Cardiac fibroblast (primary cell): Measurements from ENCODE around the gene COL5A2.

Experiments
- DNase-seq, 2 donors: peaks; one replicate each; pipeline versions ENCODE4 v3.0.0 to v3.0.0-alpha.2; 2010; ENCODE audit warnings: low read depth in 2 of 2
- H3K4me3 ChIP-seq, 2 donors: replicated peaks in 1 of 2; 1 replicate in 1 of 2; 2 replicates in 1 of 2; pipeline ENCODE4 v1.5.1; 2011; ENCODE audit warnings: low read depth in 2 of 2, low read length in 2 of 2, mild to moderate bottlenecking in 2 of 2, moderate library complexity in 1 of 2
- TF ChIP-seq, protein P1 (sequence below): IDR thresholded peaks from one replicate; pipeline ENCODE4 v1.5.1; 2011; ENCODE audit warnings: low read depth, mild to moderate bottlenecking, low read length, inconsistent platforms

Gene COL5A2

DNA sequence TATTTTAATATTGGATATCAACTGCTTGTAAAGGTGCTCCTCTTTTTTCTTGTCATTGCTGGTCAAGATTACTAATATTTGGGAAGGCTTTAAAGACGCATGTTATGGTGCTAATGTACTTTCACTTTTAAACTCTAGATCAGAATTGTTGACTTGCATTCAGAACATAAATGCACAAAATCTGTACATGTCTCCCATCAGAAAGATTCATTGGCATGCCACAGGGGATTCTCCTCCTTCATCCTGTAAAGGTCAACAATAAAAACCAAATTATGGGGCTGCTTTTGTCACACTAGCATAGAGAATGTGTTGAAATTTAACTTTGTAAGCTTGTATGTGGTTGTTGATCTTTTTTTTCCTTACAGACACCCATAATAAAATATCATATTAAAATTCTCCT lies 167.2 kb downstream of the COL5A2 start:
- peak in 1 of 2 donors; percentile 35 for DNase-seq
- H3K4me3 ChIP-seq, result no peak overlapping the region
- TF ChIP-seq, protein P1, sequence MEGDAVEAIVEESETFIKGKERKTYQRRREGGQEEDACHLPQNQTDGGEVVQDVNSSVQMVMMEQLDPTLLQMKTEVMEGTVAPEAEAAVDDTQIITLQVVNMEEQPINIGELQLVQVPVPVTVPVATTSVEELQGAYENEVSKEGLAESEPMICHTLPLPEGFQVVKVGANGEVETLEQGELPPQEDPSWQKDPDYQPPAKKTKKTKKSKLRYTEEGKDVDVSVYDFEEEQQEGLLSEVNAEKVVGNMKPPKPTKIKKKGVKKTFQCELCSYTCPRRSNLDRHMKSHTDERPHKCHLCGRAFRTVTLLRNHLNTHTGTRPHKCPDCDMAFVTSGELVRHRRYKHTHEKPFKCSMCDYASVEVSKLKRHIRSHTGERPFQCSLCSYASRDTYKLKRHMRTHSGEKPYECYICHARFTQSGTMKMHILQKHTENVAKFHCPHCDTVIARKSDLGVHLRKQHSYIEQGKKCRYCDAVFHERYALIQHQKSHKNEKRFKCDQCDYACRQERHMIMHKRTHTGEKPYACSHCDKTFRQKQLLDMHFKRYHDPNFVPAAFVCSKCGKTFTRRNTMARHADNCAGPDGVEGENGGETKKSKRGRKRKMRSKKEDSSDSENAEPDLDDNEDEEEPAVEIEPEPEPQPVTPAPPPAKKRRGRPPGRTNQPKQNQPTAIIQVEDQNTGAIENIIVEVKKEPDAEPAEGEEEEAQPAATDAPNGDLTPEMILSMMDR, result no peak

DNA sequence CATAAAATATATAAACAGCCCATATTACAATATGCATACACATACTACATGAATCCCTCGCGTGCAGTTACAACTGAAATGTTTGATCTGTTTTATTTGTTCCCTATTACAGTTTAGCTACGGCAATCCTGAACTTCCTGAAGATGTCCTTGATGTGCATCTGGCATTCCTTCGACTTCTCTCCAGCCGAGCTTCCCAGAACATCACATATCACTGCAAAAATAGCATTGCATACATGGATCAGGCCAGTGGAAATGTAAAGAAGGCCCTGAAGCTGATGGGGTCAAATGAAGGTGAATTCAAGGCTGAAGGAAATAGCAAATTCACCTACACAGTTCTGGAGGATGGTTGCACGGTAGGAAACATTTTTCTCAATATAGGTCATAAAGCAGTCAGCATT lies 169.0 kb downstream of the COL5A2 start:
- TF ChIP-seq, protein P1, result no peak
- peak; percentile 16 for DNase-seq
- no peak overlapping the region for H3K4me3 ChIP-seq

DNA sequence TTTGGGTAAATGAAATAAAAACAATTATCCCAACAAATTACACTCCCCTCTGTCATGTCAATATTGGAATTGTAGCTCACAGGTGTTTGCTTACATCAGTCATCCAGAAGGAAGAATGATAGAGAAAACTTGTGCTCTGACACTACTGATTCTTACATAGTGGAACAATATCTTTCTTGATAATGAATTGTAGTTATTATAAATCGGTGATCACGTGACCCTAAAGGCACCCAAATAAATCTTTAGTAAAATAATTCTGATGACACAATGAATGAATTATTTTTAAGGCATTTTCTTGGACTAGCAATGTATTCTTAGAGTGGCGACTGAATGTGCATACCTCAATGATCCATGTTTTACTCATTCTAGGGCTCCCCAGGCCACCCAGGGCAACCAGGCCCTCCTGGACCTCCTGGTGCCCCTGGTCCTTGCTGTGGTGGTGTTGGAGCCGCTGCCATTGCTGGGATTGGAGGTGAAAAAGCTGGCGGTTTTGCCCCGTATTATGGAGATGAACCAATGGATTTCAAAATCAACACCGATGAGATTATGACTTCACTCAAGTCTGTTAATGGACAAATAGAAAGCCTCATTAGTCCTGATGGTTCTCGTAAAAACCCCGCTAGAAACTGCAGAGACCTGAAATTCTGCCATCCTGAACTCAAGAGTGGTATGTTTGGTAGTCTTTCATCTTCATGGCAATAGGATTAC lies 170.9 kb downstream of the COL5A2 start:
- H3K4me3 ChIP-seq, result no peak overlapping the region
- TF ChIP-seq, protein P1, result no peak
- peak in 1 of 2 donors; percentile 33 for DNase-seq

DNA sequence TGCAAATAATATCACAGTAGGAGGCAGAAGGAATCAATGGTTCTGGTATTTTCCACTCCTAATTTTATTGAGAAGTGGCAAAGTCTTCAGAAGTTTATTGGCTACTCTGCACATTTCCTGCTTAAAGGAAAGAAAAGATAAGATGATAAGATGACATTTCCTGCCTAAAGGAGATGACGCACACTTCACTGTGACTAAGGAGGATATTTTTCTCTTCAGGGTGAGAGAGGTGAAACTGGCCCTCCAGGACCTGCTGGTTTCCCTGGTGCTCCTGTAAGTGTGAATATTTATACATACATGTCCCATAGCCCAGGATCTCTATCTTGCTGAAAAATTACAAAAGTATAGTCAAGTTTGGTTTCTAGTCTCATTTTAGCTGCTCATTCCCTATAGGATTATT lies 177.5 kb downstream of the COL5A2 start:
- H3K4me3 ChIP-seq, result no peak overlapping the region
- TF ChIP-seq, protein P1, result no peak
- peak; percentile 76 to 83 for DNase-seq

DNA sequence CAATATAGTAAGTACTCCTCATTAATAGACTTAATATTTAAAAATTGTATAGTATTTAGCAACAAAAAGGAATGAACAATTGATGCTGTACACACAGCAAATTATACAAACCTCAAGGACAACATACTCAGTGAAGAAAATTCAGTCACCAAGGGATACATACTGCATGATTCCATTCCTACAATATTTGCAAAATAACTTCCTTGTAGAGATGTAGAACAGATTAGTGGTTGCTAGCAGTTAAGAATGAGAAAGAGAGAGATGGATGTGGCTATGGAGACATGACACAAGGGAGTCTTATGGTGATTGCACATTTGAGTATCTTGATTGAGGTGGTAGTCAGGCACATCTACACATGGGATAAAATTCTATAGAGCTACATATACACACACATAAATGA lies 179.3 kb downstream of the COL5A2 start:
- H3K4me3 ChIP-seq, result no peak overlapping the region
- no peak for DNase-seq
- TF ChIP-seq, protein P1, result no peak

DNA sequence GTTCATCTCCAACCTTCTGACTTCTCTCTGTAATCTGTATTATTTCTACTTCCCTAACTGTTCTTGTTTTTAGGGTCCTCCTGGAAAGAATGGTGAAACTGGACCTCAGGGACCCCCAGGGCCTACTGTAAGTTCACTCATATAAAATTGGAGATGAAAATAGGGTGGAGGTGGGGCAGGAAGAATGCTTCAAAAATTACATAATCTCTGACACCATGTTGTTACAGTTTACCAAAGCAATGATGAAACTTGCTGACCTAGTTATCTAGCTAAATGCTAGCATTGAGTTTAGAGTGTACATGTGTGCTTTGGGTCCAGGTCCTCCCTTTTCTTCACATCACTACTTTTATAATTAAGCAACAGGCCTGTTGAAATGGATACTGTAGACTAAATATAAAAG lies 182.3 kb downstream of the COL5A2 start:
- TF ChIP-seq, protein P1, result no peak

DNA sequence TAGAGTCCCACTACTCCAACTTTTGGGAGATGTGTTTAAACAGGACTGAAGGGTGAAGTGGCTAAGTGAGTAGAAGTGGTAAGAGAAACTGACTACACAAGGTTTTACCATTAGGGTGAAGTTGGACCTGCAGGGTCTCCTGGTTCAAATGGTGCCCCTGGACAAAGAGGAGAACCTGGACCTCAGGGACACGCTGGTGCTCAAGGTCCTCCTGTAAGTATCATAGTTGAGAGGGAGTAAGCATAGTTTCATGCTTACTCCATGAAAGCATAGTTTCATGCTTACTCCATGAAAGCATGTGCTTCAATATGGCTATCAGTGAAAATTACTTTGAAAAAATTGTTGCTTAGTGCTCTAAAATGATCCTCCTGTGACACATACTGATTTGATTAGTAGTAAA lies 186.3 kb downstream of the COL5A2 start:
- DNase-seq, result no peak
- TF ChIP-seq, protein P1, result no peak
- H3K4me3 ChIP-seq, result no peak overlapping the region

More for the DNA sequence above, 182.3 kb downstream of the COL5A2 start:
- peak; percentile 60 to 63 for DNase-seq
- no peak overlapping the region for H3K4me3 ChIP-seq
